Midbrain (tissue), 1 donor: ENCODE measurements around the gene CARD9.
"Not testable (repeated sequence)": the region's sequence is repeated elsewhere in the genome, so short reads cannot be mapped to it uniquely, and the experiment has no call there.

Experiments used
- DNase-seq: peaks from one replicate; lab custom pipeline; 2025; lab: John Stamatoyannopoulos, UW

CARD9 gene

DNA sequence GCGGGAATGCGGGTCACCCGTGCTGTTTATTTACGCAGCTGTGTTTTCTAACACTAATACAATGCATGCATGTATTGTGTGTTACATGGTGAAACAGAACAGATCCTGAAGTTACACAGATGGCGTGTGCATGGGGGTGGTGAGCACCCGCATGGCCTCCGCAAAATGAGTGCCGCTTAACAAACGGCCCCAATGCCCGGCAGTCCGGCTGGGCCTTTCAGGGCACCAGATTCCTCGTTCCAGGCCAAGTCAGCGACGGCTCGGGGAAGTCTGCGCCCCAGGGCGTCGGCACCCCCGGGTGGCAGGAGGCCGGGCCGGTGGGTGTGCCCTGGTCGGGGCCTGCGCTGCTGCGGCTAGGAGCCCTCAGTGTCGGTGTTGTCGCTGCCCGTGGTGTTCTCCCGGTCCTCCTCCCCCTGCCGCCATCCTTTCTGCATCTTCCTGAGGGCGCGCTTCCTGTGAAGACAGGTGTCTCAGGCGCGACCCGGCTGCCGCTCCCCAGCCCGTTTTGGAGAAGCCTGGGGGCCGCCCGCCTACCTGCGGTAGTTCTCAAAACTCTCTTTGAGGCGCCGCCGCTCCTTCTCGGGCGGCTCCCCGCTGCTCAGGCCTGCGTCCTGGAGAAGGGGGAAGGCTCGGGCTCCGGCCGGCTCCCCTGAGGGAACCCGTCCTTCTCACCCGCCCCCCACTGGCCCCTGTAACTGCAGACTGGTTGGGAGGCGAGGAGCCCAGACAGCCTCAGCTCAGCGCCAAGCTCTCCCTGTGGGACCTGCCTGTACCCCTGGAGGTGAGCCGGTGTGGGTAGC, 9.3 kb downstream of the CARD9 start:
- DNase-seq = no peak

DNA sequence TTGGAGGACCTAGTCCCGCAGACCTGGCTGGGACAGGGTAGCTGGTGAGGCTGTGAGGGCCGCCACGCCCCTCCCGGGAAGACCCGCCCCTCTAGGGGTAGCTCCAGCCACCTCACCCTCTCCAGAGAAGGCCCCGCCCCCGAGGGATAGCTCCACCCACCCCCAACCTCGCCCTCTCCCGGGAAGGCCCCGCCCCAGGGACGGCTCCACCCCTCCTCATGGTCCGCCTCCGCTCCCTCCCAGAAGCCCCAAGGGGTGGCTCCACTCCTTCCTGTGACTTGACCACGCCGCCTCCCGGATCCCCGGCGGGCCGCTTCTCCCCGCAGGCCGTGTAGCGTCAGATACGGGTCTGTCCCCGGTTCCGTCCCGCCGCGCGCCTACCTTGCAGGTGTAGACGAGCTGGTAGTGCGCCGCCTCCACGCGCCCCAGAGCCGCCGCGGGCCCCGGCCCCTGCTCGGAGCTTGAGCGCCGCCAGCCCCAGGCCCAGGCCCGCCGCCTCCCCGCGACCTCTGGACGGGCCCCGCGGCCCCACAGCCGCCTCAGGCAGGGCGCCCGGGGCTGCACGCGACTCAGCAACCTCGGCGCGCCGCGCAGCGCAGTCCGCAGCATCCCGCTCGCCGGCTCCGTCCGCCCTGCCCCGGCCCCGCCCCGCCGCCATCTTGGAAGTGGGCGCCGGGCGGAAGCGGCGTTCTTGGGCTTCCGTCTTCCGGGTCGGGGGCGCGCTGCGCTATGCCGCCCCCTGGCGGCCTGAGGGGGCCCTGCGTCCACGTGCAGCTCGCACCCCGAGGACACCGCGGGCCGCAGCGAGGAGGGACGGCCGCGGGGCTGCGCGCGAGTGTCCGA, 10.1 kb downstream of the CARD9 start, which contains the start of gene DNLZ:
Gene DNLZ, minus strand, starts transcription at position 639 of the 843 bp plus-strand sequence. Its CDS starts 30 bp downstream, at position 609.
- peak; percentile 88 for DNase-seq

GRCh38 chr9:136362450-136362784, 11.1 kb downstream of the CARD9 start:
- DNase-seq = no peak

DNA sequence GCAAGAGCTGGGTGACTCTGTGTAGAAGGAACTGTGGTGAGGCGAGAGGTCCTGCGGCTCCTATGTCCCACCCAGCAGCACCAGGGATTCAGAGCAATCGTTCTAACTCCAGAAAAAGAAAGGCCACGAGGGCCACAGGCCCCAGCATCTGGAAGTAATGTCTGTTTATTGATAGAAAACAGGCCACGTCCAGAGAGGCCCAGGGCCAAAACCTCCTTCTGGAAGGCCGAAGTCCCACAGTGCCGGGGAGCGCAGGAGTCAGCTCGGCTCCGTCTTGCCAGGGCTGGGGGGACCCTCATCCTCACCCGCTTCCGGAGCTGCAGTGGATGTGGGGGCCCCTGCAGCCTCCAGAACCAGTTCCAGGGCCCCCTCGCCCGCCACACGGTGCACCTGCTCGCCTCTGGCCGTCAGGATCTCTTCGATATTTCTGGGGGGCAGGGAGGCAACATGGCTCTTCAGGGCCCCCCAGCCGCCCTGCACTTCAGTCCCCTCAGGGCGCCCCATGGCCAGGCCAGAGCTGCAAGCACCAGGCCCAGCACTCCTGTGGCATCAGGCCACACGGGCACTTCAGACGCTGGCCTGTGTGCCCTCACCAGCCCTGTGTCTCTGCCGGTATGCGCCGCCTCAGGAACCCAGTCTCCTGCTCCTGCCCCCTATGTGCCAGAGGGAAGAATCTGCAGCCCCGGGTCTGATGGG, 11.6 kb downstream of the CARD9 start:
- no peak for DNase-seq

- DNase-seq = no peak
These were observed 12.3 kb downstream of the CARD9 start for GRCh38 chr9:136361047-136361753.

- no peak for DNase-seq
These were observed 13.4 kb downstream of the CARD9 start for GRCh38 chr9:136359774-136360718.

GRCh38 chr9:136358888-136359287, 14.6 kb downstream of the CARD9 start:
- no peak for DNase-seq

GRCh38 chr9:136358016-136358415, 15.5 kb downstream of the CARD9 start:
- no peak for DNase-seq

DNA sequence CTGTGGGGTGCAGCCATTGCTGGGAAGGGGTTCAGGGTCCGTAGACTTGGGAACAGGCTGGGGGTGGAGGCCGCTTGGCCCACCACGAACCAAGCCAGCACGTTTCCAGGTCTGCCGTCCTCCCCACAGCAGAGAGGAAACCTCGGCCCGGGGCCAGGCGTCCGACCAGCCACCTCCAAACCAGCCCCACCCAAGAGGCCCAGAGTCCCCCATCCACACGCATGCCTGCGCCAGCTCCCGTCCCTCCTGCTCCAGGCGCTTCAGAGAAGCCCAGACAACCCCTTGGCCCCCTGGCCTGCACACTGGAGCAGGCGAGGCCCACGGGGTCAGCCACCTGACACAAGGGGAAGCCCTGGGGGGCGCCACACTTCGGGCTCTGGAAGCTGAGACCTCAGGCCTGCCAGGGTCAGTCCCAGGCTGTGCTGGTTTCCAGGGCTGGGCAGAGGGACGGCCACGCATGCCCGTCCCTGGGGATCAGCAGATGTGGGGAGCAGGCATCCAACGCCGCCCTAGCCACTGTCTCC, 16.2 kb downstream of the CARD9 start:
- no peak for DNase-seq

DNA sequence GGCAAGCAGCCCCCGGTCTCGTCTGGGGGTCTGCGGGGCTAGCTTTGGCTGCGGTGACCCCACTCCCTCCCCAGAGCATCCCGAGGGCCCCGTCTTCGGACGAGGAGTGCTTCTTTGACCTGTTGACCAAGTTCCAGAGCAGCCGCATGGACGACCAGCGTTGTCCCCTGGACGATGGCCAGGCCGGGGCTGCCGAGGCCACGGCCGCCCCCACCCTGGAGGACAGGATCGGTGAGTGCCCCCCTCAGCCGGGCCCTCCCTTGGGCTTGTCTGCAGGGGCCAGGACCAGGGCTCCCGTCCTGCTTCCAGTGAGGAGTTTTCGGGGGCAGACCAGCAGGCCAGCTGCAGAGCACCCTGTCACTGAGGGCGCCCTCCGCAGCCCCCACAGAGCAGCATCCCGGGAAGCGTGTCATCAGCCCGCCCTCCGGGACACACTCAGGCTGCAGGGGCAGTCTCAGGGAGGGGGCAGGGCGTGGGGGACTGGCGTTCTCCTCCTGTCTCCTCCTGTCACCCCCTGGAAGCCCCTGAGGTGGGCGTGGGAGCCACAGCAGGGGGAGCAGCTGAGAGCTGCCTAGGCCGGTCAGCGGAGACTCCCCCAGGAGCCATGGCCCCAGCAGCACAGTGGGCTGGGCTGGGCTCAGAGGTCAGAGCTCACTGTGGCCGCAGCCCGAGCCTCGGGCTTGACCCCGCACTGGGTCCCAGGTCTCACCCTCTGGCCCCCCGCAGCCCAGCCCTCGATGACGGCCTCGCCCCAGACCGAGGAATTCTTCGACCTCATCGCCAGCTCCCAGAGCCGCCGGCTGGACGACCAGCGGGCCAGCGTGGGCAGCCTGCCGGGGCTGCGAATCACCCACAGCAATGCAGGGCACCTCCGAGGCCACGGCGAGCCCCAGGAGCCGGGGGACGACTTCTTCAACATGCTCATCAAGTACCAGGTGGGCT, 17.6 kb downstream of the CARD9 start:
- no peak for DNase-seq

GRCh38 chr9:136354592-136355085, 18.8 kb downstream of the CARD9 start:
- no peak for DNase-seq

- no peak for DNase-seq
These were observed 19.5 kb downstream of the CARD9 start for GRCh38 chr9:136353757-136354488.

GRCh38 chr9:136353088-136353487, 20.4 kb downstream of the CARD9 start:
- no peak for DNase-seq

- no peak for DNase-seq
These were observed 20.8 kb downstream of the CARD9 start for GRCh38 chr9:136352682-136353081.

- not testable (repeated sequence) for DNase-seq
These were observed 21.6 kb downstream of the CARD9 start for GRCh38 chr9:136351868-136352267.

- DNase-seq = no peak
These were observed 22.1 kb downstream of the CARD9 start for GRCh38 chr9:136351252-136351800.

DNA sequence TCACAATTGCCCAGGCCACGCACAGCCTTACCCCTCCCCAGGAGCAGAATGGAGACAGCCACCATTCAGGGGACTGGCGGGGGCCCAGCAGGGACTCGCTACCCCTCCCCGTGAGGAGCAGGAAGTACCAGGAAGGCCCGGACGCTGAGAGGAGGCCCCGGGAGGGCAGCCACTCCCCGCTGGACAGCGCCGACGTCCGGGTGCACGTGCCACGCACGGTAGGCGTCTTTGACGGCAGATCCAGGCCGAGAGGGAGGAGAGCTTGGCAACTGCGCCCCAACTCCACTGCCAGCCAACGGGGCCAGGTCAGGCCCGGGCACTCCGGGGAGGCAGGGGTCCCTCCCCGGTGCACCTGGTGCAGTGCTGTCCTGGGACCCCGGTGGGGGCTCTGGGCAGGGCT, 23.9 kb downstream of the CARD9 start:
- no peak for DNase-seq

- DNase-seq = no peak
These were observed 24.8 kb downstream of the CARD9 start for GRCh38 chr9:136348691-136349090.
